HG02571 (cell line): Measurements from ENCODE around the gene GPR107.

Experiments used
- ATAC-seq: cut with Tn5 transposase; IDR thresholded peaks from one replicate; pipeline ENCODE4 v1.9.1; 2021; ENCODE audit warnings: mild to moderate bottlenecking, moderate library complexity; ENCODE audit not compliant: unreplicated experiment

The GPR107 gene

DNA sequence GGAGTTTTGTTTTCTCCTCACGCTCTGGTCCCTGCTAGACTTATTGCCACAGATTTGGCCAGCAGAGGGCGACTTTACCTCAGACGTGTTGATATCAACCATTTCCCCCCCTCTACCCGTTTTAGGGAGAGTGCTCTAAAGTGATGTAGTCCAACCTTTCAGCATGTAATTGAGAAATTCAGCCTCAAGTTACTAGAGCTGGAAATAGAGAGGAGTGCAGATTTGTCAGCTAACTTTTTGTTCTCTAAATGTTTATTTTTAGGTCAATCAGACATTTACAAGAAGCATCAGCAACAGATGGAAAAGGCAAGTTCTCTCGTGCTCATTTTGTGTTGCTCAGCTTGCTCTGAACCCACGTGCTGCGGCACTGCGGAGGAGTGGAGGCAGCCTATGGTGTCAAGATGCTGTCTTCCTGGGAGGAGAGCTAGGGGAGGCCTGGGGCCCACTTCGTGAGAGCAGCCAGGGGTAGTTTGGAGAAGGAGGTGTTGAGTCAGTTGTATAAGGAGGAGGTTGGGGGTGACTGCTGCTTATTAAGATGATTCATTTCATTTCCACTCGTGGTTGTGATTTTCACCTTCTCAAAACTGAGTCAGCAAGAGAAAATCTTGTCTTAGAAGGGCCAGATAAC lies 53.6 kb downstream of the GPR107 start:
- no peak for ATAC-seq

DNA sequence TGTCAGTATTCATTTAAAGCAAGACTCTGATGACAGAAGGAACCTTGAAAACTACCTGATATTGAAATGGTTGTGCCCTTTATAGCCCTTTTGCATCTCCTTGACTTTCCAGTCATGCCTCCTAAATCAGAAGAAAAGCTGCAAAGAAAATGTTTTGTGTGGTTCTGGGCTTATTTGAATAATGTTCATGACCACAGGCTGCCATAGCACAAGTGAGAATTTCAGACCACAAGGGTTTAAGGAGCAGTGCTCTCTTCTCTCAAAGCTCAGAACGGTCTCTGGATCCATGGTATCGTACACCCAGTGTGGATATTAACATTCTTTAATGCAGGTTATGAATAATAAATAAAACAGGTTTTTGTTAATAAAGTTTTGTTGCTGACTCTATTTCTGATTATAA lies 54.2 kb downstream of the GPR107 start:
- ATAC-seq = no peak

DNA sequence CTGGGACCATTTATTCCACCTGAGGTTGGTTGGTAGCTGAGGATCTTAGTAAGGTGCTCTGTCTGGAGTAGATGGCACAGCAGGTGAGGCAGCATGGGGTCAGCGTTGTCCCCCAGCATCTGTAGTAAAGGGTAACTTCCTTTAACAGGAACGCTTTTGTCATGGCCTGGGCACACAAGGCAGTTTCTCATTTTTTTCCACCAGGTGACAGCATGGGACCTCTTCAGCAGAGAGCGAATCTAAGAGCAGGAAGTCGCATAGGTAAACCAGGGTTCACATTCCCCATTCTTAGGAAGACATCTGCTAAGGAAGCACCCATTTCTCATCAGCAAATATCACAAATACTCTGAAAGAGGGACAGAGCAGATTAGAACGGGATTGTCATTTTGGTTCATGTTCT lies 56.5 kb downstream of the GPR107 start:
- no peak for ATAC-seq

DNA sequence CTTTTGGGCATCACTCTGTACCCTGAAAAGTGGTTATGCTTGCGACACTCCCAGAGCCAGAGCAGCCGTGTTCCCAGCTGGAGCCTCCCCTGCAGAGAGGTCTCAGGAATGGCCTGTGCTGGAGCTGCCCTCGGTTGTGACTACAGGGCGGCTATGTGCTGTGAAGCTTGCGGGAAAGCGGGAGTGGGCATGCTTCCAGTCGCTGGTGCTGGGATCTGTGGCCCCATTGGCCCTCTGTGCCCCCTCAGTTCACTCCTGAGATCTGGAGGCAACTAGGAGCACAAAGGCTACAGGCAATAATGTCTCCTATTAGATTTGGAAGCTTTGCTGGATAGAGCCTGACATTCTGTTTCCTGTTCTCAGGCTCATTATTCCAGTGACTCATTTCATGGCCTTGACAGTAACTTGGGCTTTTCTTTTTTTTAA lies 56.9 kb downstream of the GPR107 start:
- ATAC-seq = no peak

DNA sequence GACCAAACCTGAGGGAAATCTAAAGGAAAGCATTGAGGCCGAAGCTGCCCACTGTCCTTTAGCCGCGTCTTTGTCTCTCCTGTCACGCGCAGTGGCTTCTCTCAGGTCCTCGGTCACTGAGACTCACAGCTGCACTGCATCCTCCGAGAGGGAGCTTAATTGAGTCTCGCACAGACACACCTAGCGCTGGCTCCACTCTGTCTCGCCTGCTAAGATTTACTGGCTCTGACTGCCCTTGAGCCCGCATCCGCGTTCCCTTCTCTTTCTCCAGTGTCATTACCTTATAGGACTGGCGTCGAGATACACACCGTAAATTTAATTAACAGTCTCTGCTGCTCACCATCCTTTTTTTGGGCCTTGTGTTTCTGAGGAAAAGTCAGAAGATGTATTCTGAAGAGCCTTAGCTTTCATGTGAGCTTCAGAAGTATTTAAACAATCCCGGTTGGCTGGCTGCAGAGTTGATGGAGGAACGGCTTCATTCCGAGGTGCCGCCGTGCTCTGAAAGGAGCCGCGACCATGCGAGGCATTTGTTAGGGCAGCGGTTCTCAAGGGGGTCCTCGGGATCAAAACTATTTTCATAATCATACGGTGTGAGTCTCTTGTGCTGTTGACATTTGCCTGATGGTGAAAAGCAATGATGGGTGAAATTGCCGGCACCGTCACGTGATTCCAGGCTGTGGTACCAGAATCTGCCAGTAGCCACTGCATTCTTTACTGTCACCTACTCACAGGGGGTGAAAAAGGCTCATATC lies 58.3 kb downstream of the GPR107 start:
- no peak for ATAC-seq

DNA sequence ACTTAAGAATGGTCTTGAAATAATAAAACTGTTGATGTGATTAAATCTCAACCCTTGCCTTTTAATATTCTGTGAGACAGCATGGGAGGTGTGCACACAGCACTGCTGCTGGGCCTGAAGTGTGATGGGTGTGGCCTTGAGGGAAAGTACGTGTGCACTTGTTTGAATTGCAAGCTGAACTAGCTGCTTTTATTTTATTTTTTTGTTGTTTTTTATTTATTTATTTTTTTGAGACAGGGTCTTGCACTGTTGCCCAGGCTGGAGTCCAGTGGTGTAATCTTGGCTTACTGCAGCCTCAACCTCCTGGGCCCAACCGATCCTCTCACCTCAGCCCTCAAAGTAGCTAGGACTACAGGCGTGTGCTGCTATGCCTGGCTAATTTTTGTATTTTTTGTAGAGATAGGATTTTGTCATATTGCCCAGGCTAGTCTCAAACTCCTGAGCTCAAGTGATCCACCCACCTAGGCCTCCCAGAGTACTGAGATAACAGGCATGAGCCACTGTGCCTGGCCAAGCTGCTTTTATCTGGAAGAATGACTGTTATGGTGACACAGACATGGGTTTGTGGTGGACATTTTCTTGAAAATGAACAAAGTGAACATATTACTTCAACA lies 58.9 kb downstream of the GPR107 start:
- no peak for ATAC-seq

DNA sequence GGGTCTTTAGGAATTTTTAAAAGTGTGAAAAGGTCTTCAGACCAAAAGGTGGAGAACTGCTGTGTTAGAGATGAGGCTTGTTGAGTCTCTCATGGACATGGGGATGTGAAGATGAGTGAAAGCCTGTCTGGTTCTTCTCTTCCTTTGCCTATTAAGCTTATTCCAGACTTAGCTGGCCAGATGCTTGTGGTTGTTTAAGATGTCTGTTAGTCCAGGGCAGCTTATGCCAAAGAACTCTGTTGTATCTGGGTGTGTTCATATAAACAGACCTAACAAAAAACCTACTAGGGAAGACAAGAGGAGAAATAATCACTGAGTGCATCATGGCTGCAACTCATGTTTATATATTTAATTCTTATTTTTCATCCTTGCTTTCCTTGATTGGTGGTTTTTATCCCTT lies 61.0 kb downstream of the GPR107 start:
- no peak for ATAC-seq

DNA sequence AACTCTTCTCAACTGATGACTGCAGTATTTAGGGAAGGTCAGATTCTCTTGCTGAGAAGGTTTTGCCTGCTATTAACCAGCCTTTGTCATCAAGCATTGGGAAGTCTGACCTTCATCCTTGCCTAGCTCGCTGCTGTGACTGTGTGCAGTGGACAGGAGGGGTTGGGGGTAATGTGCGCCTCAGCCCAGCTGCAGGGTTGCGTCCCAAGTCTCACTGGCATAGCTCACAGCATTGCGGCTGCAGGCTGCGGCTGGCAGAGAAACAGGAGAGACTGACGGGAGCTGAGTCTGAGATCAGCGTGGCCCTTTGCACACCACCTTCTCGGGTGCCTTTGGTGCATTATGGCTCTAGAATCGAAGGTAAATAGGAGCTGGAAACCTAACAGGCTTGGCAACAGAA lies 62.6 kb downstream of the GPR107 start:
- no peak for ATAC-seq

DNA sequence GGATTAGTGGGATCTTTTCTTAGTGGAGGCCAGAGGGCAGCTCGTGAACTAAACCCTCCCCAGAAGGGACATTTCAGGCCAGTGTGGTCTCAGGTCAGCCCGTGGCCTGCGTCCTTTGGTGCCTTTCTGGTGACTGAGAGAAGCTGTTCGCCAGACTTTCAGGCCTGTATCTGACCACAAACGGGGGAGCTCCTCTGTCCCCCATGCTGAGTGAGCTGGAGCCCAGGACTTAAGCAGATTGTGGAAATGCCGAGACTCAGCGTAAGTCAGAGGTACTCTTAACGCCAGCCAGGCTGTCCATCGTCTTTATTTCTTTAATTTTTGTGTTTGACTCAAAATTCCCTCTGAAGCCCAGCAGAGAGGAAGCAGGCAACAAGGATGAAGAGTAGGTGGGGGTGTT lies 63.7 kb downstream of the GPR107 start:
- no peak for ATAC-seq

DNA sequence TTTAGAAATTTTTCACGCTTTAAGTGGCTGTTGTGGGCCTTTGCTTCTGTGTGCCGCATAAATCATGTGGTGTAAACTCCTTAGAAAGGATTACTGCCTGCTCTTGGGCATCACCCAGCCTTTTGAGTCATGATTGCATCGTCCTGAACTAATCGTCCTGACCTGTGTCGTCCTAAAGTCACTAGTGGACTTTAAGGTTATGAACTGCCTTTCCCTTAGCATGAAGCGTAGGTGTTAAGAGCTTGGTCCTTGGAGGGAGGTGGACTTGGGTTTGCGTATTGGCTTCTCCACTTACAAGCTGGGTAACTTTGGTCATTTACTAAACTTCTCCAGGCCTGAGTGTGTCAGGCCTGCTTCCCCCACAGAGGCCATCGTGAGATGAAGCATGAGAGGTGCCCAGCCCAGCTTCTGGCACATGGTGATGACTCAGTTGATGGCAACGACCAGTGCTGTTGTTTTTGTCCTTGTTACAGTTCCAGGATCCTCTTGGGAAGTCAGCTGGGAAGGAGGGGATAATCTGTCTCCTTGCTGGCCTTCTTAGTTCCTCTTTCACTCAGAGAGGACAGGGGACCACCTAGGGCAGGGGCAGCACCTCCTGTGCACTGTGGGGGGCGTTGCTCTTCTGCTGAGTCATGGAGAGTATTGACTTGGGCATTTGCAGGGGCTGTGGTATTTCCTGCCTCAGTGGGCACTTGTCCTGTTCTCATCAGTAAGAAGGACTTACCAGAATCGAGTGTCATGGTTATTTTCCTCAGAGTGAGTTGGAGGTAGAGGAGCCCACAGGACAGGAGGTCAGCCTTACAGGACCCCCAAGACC lies 64.3 kb downstream of the GPR107 start:
- ATAC-seq = no peak

DNA sequence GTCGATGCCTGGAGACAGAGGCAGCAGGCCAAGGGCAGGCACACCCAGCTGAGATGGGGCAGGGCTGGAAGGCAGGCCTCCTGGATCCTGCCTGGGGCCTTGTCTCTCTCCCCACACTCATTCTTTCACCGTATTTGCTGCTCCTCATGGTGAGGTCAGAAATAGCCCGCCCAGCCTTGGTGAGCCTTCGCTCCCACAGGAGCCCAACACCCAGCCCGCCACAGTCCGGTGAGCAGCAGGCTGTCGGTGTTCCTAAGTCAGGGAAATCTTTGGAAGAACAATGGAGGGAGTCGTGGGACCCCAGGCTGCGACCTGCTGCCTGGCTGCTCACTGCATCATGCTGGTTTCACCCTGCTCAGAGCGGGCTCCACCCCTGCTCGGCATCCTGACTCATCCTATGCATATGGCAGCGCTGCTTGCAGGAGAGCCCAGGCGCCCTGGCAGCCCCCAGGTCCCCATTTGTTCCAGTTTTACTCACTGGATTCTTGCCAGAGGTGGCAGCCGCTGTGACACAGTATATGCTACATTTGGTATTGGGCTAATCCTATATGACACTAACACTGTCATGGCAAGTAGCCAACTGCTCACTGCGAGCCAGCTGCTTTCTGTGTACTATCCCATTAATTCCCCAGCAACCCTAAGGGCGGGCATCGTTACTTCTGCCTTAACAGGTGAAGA lies 65.3 kb downstream of the GPR107 start:
- no peak for ATAC-seq

DNA sequence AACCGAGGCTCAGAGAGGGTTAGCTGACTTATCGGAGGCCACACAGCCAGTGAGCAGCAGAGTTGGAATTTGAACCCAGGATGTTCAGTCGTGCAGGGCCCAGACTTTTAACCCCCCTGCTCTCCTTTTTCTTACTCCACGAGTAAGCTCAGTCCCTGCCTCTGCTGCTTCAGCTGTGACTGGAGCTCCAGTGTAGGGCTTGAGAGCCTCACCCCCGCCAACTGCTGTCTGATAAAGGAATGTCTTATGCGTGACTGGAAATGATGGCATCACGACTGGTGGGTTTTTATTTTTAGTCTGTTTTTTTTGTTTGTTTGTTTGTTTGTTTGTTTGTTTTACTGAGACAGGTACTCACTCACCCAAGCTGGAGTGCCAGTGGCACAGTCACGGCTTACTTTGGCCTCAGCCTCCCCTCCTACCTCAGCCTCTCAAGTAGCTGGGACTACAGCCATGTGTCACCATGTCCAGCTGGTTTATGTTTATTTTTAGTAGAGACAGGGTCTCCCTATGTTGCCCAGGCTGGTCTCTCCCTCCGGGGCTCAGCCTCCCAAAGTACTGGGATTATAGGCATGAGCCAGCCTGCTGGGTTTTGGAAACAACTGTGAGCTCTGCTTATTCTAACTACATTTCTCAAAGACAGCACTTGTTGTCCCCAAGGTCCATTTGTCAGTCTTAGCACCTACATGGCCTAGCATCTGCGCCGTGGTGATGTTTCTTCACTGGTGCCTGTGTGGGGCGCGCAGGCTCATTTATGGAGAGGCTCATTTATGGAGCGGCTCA lies 66.0 kb downstream of the GPR107 start:
- ATAC-seq = no peak

DNA sequence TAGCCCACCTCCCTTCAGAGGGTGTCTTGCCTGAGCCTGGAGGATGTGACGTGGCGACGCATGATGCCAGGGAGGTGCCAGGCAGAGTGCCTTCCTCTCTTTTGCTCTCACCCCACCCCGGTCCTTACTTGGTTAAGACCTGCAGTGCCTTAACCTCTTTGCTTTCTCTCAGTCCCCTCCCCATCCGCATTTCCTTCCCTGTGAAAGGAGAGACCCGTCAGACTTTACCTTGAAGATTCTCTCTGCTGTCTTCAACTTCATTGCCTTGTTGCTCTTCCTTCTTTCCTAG lies 66.5 kb downstream of the GPR107 start:
- ATAC-seq = no peak

DNA sequence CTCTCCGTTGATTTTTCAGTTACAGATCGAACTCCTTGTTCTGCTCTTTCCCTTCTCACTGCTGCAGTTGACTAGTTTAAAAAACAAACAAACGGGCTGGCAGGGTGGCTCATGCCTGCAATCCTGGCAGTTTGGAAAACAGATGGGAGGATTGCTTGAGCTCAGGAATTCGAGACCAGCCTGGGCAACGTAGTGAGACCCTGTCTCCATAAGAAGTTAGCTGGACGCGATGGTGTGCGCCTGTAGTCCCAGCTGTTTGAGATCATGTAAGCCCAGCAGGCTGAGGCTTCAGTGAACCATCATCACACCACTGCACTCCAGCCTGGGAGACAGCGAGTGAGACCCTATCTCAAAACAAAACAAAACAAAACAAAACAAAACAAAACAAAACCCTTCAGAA lies 67.1 kb downstream of the GPR107 start:
- no peak for ATAC-seq

DNA sequence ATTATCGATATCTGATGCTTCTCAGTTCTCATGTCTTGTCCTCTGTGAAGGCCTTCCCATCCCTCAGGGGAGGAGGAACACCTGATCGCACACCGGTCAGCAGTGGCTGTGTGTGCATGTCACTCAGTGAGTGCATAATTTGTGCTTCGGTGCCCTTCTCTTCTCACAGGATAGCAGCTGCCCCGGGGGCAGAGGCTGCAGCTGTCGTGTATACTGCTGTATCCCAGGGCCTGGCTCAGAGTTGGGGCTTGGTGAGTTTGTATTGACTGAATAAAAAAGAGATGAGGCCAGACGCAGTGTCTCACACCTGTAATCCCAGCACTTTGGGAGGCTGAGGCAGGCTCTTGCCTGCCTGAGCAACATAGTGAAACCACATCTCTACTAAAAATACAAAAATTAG lies 68.8 kb downstream of the GPR107 start:
- ATAC-seq = no peak

DNA sequence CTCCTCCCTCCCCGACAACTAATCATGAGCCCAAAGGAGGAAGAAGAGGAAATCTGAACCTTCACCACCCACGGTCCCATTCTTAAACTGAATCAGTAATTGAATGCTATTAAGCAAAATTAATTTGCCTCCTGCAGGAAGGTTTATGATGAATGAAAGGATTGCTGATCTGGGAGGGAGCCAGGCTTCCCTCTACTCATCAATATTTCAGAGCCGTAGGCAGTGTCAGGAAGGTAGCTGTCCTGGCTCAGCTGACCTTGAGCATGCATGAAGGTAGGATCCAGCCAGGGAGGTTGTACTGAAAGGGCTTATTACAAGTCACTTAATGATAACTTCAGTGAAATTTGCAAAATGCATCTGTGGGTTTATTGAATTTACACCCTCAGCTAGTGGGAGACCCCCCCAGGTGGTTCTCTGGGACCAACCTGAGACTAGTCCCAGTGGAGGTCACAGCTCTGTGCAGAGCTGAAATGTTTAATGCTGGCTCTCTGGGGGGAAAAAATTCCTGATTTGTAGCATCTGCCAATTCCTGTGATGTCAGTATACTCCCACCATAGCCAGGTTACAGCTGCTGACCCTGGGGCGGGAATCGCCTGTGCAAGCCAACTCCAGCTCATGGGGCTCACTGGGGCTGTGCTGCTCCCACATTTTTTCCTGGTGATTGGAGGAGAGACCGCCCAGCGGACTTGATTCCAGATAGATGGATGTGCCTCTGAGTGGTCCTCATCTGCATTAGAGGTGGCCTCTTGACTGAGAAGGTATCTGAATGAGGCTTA lies 70.6 kb downstream of the GPR107 start:
- no peak for ATAC-seq

DNA sequence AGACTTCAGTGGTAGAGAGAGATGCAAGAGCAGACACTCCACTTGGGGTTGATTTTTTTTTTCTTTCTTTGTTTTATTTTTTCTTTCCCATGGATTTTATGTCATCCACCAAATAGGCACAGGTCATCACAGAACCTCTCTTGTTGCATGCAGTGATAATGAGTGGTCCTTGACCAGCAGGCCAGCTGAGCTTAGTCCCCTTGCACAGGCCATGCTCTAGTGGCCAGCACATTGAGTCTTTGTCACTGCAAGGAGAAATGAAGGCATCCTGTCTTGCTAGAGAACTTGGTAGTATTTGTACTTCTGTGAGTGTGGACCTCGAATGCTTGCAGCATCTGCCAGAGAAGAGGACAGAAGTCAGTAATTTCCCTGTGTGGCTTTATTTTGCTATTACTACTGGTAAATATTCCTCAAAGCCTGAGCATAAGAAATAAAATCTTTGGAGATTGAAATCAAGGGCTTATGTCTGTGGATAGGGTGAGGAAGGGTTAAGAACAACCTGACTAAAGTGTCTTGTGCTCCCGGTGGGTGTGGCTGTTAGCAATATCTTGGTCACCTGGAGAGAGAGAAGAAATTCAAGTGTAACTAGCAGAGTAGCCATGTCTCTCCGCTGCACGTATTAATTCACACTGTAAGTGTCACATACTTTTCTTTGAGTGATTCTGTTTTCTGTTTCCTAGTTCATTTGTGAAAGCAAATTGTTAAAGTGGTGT lies 73.2 kb downstream of the GPR107 start:
- no peak for ATAC-seq

DNA sequence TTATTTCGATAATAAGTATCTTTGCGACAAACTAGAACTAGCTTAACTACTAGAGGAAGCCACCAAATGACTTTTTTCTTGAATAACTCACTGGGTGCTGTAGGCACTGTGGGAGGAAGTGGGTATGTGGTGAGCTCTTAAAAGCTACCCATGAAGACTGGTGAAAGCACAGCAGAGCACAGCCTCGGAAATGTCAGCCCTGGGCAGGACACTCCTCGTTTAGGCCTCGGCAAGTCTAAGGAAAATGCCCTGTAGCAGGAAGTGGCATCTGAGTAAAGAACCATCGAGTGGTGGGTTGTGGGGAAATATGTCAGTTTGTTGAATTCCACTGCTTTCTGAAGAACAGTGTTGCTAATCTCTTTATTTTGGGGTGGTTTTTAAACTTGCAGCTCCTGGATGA lies 74.5 kb downstream of the GPR107 start:
- no peak for ATAC-seq
